Ishikawa (cell line): ENCODE data around the gene NCKIPSD.

Source experiments
- CEBPB ChIP-seq: IDR thresholded peaks from 2 replicates; pipeline ENCODE4 v1.6.1; 2012
- CREB1 ChIP-seq: IDR thresholded peaks from 2 replicates; pipeline ENCODE4 v1.6.1; 2012; ENCODE audit warnings: low read depth
- EGR1 ChIP-seq: IDR thresholded peaks from 2 replicates; pipeline ENCODE4 v1.6.1; 2012
- EP300 ChIP-seq: IDR thresholded peaks from 2 replicates; pipeline ENCODE4 v1.6.1; 2012; ENCODE audit warnings: borderline replicate concordance
- FOXM1 ChIP-seq: IDR thresholded peaks from 2 replicates; pipeline ENCODE4 v1.6.1; 2012; ENCODE audit warnings: low read depth, borderline replicate concordance
- NFIC ChIP-seq: IDR thresholded peaks from 2 replicates; pipeline ENCODE4 v1.6.1; 2012
- RAD21 ChIP-seq: IDR thresholded peaks from 2 replicates; pipeline ENCODE4 v1.6.1; 2012; ENCODE audit warnings: low read depth
- TAF1 ChIP-seq: IDR thresholded peaks from 2 replicates; pipeline ENCODE4 v1.6.1; 2012; ENCODE audit warnings: low read depth, mild to moderate bottlenecking
- TCF12 ChIP-seq: IDR thresholded peaks from 2 replicates; pipeline ENCODE4 v1.6.1; 2012; ENCODE audit warnings: low read depth
- TEAD4 ChIP-seq: IDR thresholded peaks from 2 replicates; pipeline ENCODE4 v1.6.1; 2012
- YY1 ChIP-seq: IDR thresholded peaks from 2 replicates; pipeline ENCODE4 v1.6.1; 2012; ENCODE audit warnings: low read depth
- ZBTB7A ChIP-seq: IDR thresholded peaks from 2 replicates; pipeline ENCODE4 v1.6.1; 2012; ENCODE audit warnings: low read depth
- TF ChIP-seq, protein P1 (sequence below): IDR thresholded peaks from 2 replicates; pipeline ENCODE4 v1.6.1; 2012
- TF ChIP-seq, protein P2 (sequence below): IDR thresholded peaks from 2 replicates; pipeline ENCODE4 v1.6.1; 2012
- TF ChIP-seq, protein P3 (sequence below): IDR thresholded peaks from 2 replicates; pipeline ENCODE4 v1.6.1; 2012; ENCODE audit warnings: low read depth, mild to moderate bottlenecking

Gene NCKIPSD

DNA sequence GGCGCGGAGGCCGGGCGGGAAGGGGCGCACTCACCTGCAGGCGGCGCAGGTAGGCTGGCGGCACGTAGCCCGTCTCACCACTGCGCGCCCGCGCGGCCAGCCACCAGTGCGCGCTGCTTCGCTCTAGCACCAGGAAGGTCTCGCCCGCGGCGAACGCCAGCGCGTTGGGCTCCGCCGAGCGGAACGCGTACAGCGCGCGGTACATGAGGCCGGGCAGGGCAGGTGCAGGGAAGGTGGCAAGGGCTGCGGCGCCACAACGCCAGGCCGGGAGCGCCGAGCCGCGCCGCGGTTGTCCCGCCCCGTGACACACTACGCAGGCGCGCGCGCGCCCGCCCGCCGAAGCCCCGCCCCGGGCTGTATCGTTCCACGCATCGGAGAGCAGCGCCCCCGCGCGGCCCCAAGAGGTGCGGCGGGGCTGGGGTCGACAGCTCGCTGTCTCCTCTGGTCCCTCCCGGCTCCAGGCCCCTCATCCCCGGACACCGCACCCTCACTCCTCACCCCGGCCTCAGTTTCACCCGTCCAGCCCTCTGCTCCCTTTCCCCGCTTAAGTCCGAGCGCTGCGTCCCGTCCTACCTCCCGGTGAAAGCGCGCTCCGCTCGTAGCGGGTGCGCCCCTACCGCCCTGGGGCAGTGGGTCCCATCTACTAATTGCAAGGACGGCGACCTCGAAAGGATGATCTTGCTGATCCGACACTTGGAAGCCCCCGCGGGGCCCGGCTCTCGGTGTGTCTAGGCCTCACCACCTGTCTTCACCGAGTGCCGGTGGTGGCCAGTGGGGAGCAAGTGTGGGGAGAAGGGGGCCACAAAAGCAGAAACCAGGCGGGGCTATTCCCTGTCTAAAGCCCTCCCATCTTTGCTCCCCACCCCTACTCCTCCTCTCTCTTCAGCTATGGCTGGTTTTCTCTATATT lies at the start of gene NCKIPSD:
Gene NCKIPSD (minus strand): TSS at position 313 of the 909 bp plus-strand sequence. CDS start 108 bp downstream, at position 205.
- TF ChIP-seq, protein P1, sequence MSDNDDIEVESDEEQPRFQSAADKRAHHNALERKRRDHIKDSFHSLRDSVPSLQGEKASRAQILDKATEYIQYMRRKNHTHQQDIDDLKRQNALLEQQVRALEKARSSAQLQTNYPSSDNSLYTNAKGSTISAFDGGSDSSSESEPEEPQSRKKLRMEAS = peak; percentile 79; the same call in 1 of the 2 replicates
- TF ChIP-seq TAF1 = no peak; the same call in none of the 2 replicates
- TF ChIP-seq TCF12 = peak; percentile 25; the same call in 1 of the 2 replicates
- TF ChIP-seq ZBTB7A = peak; percentile 98
- TF ChIP-seq EP300 = peak; percentile 12; the same call in 1 of the 2 replicates
- TF ChIP-seq RAD21 = peak; percentile 55; the same call in 1 of the 2 replicates

DNA sequence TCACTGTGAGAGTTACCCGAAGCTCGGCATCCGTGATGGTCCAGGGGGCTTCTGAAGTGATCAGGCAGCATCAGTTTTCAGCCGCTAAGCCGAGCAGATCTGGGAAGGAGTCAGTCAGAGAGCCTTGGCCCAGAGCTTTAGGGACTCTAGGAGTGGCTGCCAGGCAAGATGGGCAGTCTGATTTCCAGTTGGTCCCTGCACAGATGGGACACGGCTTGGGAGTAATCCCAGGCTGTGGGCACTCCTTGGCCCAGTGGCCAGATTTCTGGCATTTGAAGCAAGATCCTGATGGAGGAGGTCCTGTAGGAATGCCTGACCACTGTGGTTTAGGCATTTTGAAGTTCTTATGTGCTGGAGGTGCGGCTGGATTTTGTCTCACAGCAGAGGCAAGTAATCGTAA lies 41.8 kb upstream of the NCKIPSD start:
- no peak for TF ChIP-seq EGR1
- TF ChIP-seq TAF1 = no peak
- no peak for TF ChIP-seq FOXM1
- TF ChIP-seq EP300 = no peak
- no peak for TF ChIP-seq TCF12
- TF ChIP-seq, protein P2, sequence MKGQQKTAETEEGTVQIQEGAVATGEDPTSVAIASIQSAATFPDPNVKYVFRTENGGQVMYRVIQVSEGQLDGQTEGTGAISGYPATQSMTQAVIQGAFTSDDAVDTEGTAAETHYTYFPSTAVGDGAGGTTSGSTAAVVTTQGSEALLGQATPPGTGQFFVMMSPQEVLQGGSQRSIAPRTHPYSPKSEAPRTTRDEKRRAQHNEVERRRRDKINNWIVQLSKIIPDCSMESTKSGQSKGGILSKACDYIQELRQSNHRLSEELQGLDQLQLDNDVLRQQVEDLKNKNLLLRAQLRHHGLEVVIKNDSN = no peak
- no peak for TF ChIP-seq NFIC
- TF ChIP-seq, protein P3, sequence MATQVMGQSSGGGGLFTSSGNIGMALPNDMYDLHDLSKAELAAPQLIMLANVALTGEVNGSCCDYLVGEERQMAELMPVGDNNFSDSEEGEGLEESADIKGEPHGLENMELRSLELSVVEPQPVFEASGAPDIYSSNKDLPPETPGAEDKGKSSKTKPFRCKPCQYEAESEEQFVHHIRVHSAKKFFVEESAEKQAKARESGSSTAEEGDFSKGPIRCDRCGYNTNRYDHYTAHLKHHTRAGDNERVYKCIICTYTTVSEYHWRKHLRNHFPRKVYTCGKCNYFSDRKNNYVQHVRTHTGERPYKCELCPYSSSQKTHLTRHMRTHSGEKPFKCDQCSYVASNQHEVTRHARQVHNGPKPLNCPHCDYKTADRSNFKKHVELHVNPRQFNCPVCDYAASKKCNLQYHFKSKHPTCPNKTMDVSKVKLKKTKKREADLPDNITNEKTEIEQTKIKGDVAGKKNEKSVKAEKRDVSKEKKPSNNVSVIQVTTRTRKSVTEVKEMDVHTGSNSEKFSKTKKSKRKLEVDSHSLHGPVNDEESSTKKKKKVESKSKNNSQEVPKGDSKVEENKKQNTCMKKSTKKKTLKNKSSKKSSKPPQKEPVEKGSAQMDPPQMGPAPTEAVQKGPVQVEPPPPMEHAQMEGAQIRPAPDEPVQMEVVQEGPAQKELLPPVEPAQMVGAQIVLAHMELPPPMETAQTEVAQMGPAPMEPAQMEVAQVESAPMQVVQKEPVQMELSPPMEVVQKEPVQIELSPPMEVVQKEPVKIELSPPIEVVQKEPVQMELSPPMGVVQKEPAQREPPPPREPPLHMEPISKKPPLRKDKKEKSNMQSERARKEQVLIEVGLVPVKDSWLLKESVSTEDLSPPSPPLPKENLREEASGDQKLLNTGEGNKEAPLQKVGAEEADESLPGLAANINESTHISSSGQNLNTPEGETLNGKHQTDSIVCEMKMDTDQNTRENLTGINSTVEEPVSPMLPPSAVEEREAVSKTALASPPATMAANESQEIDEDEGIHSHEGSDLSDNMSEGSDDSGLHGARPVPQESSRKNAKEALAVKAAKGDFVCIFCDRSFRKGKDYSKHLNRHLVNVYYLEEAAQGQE = no peak

DNA sequence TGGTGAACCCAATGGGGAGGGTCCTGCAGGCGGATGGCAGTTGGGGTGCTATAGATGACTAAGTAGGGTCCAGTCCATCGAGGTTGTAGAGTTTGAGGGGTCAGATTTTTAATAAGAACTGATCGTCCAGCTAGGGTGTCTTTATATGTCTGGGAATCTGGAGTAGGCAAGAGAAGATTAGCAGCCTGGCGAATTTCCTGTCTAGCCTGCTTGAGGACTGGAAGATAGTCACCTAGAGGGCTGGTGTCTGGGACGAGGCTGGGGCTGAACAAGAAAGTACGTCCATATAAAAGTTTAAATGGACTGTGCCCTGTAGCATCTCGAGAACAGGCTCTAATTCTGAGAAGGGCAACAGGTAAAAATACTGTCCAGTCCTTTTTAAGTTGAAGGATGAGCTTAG lies 38.0 kb upstream of the NCKIPSD start:
- no peak for TF ChIP-seq TAF1
- TF ChIP-seq, protein P1 = no peak
- TF ChIP-seq, protein P3 = no peak
- no peak for TF ChIP-seq CREB1
- no peak for TF ChIP-seq TEAD4
- no peak for TF ChIP-seq YY1
- no peak for TF ChIP-seq RAD21
- no peak for TF ChIP-seq TCF12
- TF ChIP-seq ZBTB7A = no peak

DNA sequence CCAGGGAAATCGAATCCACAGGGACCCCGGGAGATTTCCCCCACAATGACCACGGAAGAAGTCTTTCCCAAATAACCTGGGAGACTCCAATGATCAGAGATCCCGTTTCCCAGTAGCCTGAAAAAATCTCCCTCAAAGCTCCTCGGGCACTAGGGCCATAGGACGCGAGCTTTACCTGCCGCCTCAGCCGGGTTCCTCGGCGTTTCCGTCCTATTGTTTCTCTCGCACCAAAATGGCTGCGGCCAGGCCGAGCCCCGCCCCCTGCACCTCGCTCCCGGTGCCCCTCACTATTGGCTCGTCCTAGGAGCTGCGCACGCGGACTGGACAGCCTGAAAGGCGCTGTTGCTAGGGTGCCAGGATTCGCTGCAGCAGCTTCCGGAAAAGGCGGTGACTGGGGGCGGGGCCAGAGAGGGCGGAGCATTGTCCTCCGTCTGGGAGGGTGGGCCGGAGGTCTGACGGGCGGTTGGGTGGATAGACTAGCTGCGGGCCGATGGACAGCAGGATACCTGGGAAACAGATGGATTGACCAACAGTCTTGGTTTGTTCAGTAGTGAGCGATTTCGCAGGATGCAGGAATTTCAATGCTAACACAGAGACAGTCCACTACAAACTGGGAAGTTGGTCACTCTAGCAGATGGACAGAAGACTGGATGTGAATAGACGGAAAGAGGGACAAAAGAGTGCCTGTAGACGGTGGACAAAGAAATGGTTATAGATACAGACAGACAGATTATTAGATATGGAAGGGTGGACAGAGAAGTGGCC lies 31.4 kb upstream of the NCKIPSD start, which contains the start of gene IP6K2:
Gene IP6K2 (minus strand): TSS at position 240 of the 765 bp plus-strand sequence. CDS start 21,930 bp downstream, outside the sequence.
- no peak for TF ChIP-seq CEBPB
- TF ChIP-seq FOXM1 = peak; percentile 80
- TF ChIP-seq ZBTB7A = 0 out of 2 replicates have a peak, but pooled peaks have one; percentile 27
- TF ChIP-seq TCF12 = no peak; the same call in 1 of the 2 replicates
- TF ChIP-seq, protein P1 = peak; percentile 76
- TF ChIP-seq EP300 = peak; percentile 53; the same call in 1 of the 2 replicates
- TF ChIP-seq, protein P2 = no peak
- no peak for TF ChIP-seq CREB1
- TF ChIP-seq NFIC = no peak
- no peak for TF ChIP-seq RAD21
- TF ChIP-seq, protein P3 = no peak
- no peak for TF ChIP-seq EGR1
- peak; percentile 92 for TF ChIP-seq TAF1
- TF ChIP-seq TEAD4 = no peak
- peak; percentile 94 for TF ChIP-seq YY1
